Neural cell (in vitro differentiated cells): Measurements from ENCODE around the gene ERCC3. TPM values are rescaled to one million over a fixed set of nuclear protein-coding genes. Genes with fewer than 3 reads are reported as not detected.

Experiments
- H2AFZ ChIP-seq: fragments of 200-600, 300-800 bp; sonication (generic), shearing (Covaris generic); 2 replicates; pipeline ENCODE4 v1.6.0; 2014; ENCODE audit warnings: low read depth, mild to moderate bottlenecking, antibody characterized with exemption, low read length, moderate library complexity
- H3F3A ChIP-seq: fragments of 200-600 bp; shearing (Covaris generic); 2 replicates; pipeline ENCODE4 v1.6.1; 2016; ENCODE audit warnings: mild to moderate bottlenecking, moderate library complexity, mixed read lengths, antibody characterized with exemption, low read length; ENCODE audit not compliant: insufficient read depth, poor library complexity, severe bottlenecking
- H3K27ac ChIP-seq: fragments of 200-600, 300-800 bp; sonication (generic), shearing (Covaris generic); 2 replicates; pipeline ENCODE4 v1.5.1; 2014; ENCODE audit warnings: mild to moderate bottlenecking, low read length, moderate library complexity
- H3K27me3 ChIP-seq: fragments of 300-800, 200-600 bp; sonication (generic), shearing (Covaris generic); 2 replicates; pipeline ENCODE4 v1.6.0; 2014; ENCODE audit warnings: mild to moderate bottlenecking, low read depth, low read length, moderate library complexity; ENCODE audit not compliant: insufficient read depth
- H3K36me3 ChIP-seq: fragments of 300-800, 200-600 bp; sonication (generic), shearing (Covaris generic); 2 replicates; pipeline ENCODE4 v1.5.1; 2014; ENCODE audit warnings: mild to moderate bottlenecking, antibody characterized with exemption, low read length, moderate library complexity; ENCODE audit not compliant: insufficient read depth
- H3K4me2 ChIP-seq: fragments of 300-800, 200-600 bp; sonication (generic), shearing (Covaris generic); 2 replicates; pipeline ENCODE4 v1.6.0; 2014; ENCODE audit warnings: mild to moderate bottlenecking, low read length
- H3K4me3 ChIP-seq: fragments of 300-800, 200-600 bp; sonication (generic), shearing (Covaris generic); 2 replicates; pipeline ENCODE4 v1.5.1; 2014; ENCODE audit warnings: mild to moderate bottlenecking, low read length, moderate library complexity
- H3K79me2 ChIP-seq: fragments of 200-600 bp; shearing (Covaris generic); replicated peaks from 2 replicates; pipeline ENCODE4 v1.6.0; 2014; ENCODE audit warnings: mild to moderate bottlenecking, low read length, moderate library complexity; ENCODE audit not compliant: insufficient read depth
- H3K9ac ChIP-seq: fragments of 300-800, 200-600 bp; sonication (generic), shearing (Covaris generic); 2 replicates; pipeline ENCODE4 v1.6.1; 2016; ENCODE audit warnings: mild to moderate bottlenecking, low read length, mixed read lengths
- H3K9me2 ChIP-seq: fragments of 200-600 bp; shearing (Covaris generic); 2 replicates; pipeline ENCODE4 v1.6.1; 2016; ENCODE audit warnings: mild to moderate bottlenecking, low read length, mixed read lengths; ENCODE audit not compliant: insufficient read depth
- H3K9me3 ChIP-seq: fragments of 200-600, 300-800 bp; sonication (generic), shearing (Covaris generic); 2 replicates; pipeline ENCODE4 v1.6.1; 2016; ENCODE audit warnings: mild to moderate bottlenecking, mixed run types, low read length, moderate library complexity, mixed read lengths
- H4K20me1 ChIP-seq: fragments of 200-600 bp; shearing (Covaris generic); 2 replicates; pipeline ENCODE4 v1.6.1; 2016; ENCODE audit warnings: mild to moderate bottlenecking, mixed run types; ENCODE audit not compliant: insufficient read depth
- CTCF ChIP-seq: fragments of 450-650 bp; IDR thresholded peaks from 2 replicates; pipeline ENCODE4 v1.5.1; 2014; ENCODE audit warnings: antibody characterized with exemption, mild to moderate bottlenecking, moderate library complexity; ENCODE audit not compliant: poor library complexity, severe bottlenecking
- EP300 ChIP-seq: fragments of 450-650 bp; conservative IDR thresholded peaks from 2 replicates; pipeline ENCODE4 v1.6.1; 2014; ENCODE audit warnings: antibody characterized with exemption, mild to moderate bottlenecking, moderate library complexity; ENCODE audit not compliant: poor library complexity, severe bottlenecking
- EZH2 ChIP-seq: fragments of 200-600, 300-800 bp; shearing (Covaris generic), sonication (generic); IDR thresholded peaks from 2 replicates; pipeline ENCODE4 v1.6.1; 2014; ENCODE audit warnings: antibody characterized with exemption, low read length, borderline replicate concordance, mild to moderate bottlenecking; ENCODE audit not compliant: insufficient read depth, poor library complexity, severe bottlenecking
- MXI1 ChIP-seq: fragments of 450-650 bp; conservative IDR thresholded peaks from 2 replicates; pipeline ENCODE4 v1.6.1; 2014; ENCODE audit warnings: antibody characterized with exemption, mild to moderate bottlenecking; ENCODE audit not compliant: poor library complexity, severe bottlenecking
- POLR2AphosphoS5 ChIP-seq: IDR thresholded peaks from 2 replicates; pipeline ENCODE4 v1.6.1; 2012
- RAD21 ChIP-seq: fragments of 450-650 bp; conservative IDR thresholded peaks from 2 replicates; pipeline ENCODE4 v1.6.1; 2014; ENCODE audit warnings: antibody characterized with exemption, mild to moderate bottlenecking, moderate library complexity
- REST ChIP-seq: IDR thresholded peaks from 2 replicates; pipeline ENCODE4 v1.6.1; 2012; ENCODE audit warnings: borderline replicate concordance
- SMC3 ChIP-seq: fragments of 450-650 bp; conservative IDR thresholded peaks from 2 replicates; pipeline ENCODE4 v1.6.1; 2014; ENCODE audit warnings: antibody characterized with exemption, mild to moderate bottlenecking, moderate library complexity; ENCODE audit not compliant: poor library complexity
- TAF1 ChIP-seq: IDR thresholded peaks from 2 replicates; pipeline ENCODE4 v1.6.1; 2012; ENCODE audit warnings: low read depth
- polyA plus RNA-seq: library from polyadenylated mRNA; depleted of rRNA; stranded (reverse); fragments of >200 nt; gene quantifications from 2 replicates; pipeline ENCODE4 v1.2.3, GENCODE V29; 2014

Gene ERCC3
- polyA plus RNA-seq, 1 donor from 2014 or later = 112 TPM

GRCh38 chr2:127261804-127262406, 32.0 kb downstream of the ERCC3 start:
- Histone ChIP-seq H3K79me2 (no peaks in the 10 kb centered on the region), H4K20me1 (no peaks in the 10 kb centered on the region), H3F3A (no peaks in the 10 kb centered on the region), H3K9me2 (no peaks in the 10 kb centered on the region), H2AFZ (no peak overlapping the region), H3K27me3 (no peaks in the 10 kb centered on the region), H3K9ac (no peak overlapping the region), H3K27ac (no peak overlapping the region), H3K4me3 (no peak overlapping the region), H3K36me3 (peaks cover 15% of the 10 kb centered on the region), H3K9me3 (no peaks in the 10 kb centered on the region), H3K4me2 (no peak overlapping the region)
- TF ChIP-seq MXI1 = no peak
- no peak for TF ChIP-seq RAD21
- no peak for TF ChIP-seq CTCF
- TF ChIP-seq EZH2 = no peak
- TF ChIP-seq SMC3 = no peak
- TF ChIP-seq TAF1 = no peak
- no peak for TF ChIP-seq EP300
- no peak for TF ChIP-seq REST
- TF ChIP-seq POLR2AphosphoS5 = no peak

GRCh38 chr2:127259355-127259754, 34.6 kb downstream of the ERCC3 start:
- no peaks in the 10 kb centered on the region for H3K9me2 ChIP-seq

More at GRCh38 chr2:127259355-127259754, 34.6 kb downstream of the ERCC3 start:
- H3K4me3 ChIP-seq = no peak overlapping the region
- TF ChIP-seq RAD21 (no peak), TAF1 (no peak), MXI1 (no peak), EZH2 (no peak), SMC3 (no peak), POLR2AphosphoS5 (no peak), CTCF (no peak), EP300 (no peak), REST (no peak)
- no peaks in the 10 kb centered on the region for H3F3A ChIP-seq
- peaks cover 15% of the 10 kb centered on the region for H3K36me3 ChIP-seq
- no peaks in the 10 kb centered on the region for H3K9me3 ChIP-seq
- H2AFZ ChIP-seq = no peak overlapping the region
- H3K9ac ChIP-seq = no peak overlapping the region
- no peak overlapping the region for H3K4me2 ChIP-seq
- no peak overlapping the region for H3K27ac ChIP-seq
- no peaks in the 10 kb centered on the region for H3K27me3 ChIP-seq
- H3K79me2 ChIP-seq = no peaks in the 10 kb centered on the region
- H4K20me1 ChIP-seq = no peaks in the 10 kb centered on the region
